Bronchial epithelial cell (primary cell): ENCODE results near the gene ZCCHC24. TPM values are rescaled to one million over a fixed set of nuclear protein-coding genes. Genes with fewer than 3 reads are reported as not detected.

Source experiments
- DNase-seq: peaks from one replicate; pipeline ENCODE4 v3.0.0-alpha.2; 2010; ENCODE audit warnings: low read depth
- FAIRE-seq: peaks from 2 replicates; lab custom pipeline; 2011; peaks lifted over from hg19 to GRCh38; lab: Jason Lieb, UNC
- H3K27me3 ChIP-seq: 2 replicates; pipeline ENCODE4 v1.5.1; 2011; ENCODE audit warnings: low read length; ENCODE audit not compliant: control insufficient read depth, insufficient read depth
- H3K36me3 ChIP-seq: 2 replicates; pipeline ENCODE4 v1.5.1; 2011; ENCODE audit warnings: low read length; ENCODE audit not compliant: control insufficient read depth, insufficient read depth
- H3K4me3 ChIP-seq: 2 replicates; pipeline ENCODE4 v1.5.1; 2011; ENCODE audit warnings: mild to moderate bottlenecking, low read depth, low read length, control low read depth
- CTCF ChIP-seq: IDR thresholded peaks from 2 replicates; pipeline ENCODE4 v1.5.1; 2011; ENCODE audit warnings: mild to moderate bottlenecking, moderate library complexity, low read length, control low read depth, inconsistent platforms; ENCODE audit not compliant: insufficient read depth, severe bottlenecking
- total RNA-seq: library from RNA; depleted of rRNA; stranded (reverse); fragments of >200 nt; gene quantifications from 2 replicates; pipeline ENCODE4 v1.2.1, GENCODE V29; 2014

ZCCHC24 gene
- total RNA-seq, 1 donor from 2014 or later: 0.53 TPM

- DNase-seq (no peak), FAIRE-seq (no peak)
- TF ChIP-seq CTCF: no peak
- peaks cover 3% of the 10 kb centered on the region for H3K27me3 ChIP-seq
- H3K36me3 ChIP-seq: no peaks in the 10 kb centered on the region
- no peak overlapping the region for H3K4me3 ChIP-seq
Measured at GRCh38 chr10:79490400-79491142, 45.1 kb upstream of the ZCCHC24 start.

GRCh38 chr10:79488870-79489269 is 43.4 kb upstream of the ZCCHC24 start:
- no peak overlapping the region for H3K4me3 ChIP-seq
- FAIRE-seq: no peak
- no peak for TF ChIP-seq CTCF
- no peaks in the 10 kb centered on the region for H3K27me3 ChIP-seq
- DNase-seq: no peak
- no peaks in the 10 kb centered on the region for H3K36me3 ChIP-seq

GRCh38 chr10:79488336-79488735 is 42.9 kb upstream of the ZCCHC24 start:
- peak; percentile 83 for DNase-seq
- FAIRE-seq: peak; percentile 28
- no peaks in the 10 kb centered on the region for H3K36me3 ChIP-seq
- H3K27me3 ChIP-seq: no peaks in the 10 kb centered on the region
- no peak for TF ChIP-seq CTCF
- no peak overlapping the region for H3K4me3 ChIP-seq

- H3K36me3 ChIP-seq: no peaks in the 10 kb centered on the region
- TF ChIP-seq CTCF: peak; percentile 71
- H3K27me3 ChIP-seq: no peaks in the 10 kb centered on the region
- DNase-seq (peak; percentile 53), FAIRE-seq (no peak)
- H3K4me3 ChIP-seq: no peak overlapping the region
Measured at GRCh38 chr10:79487296-79488194, 42.1 kb upstream of the ZCCHC24 start.

GRCh38 chr10:79484476-79484875 is 39.1 kb upstream of the ZCCHC24 start:
- FAIRE-seq: no peak

More at GRCh38 chr10:79484476-79484875, 39.1 kb upstream of the ZCCHC24 start:
- Histone ChIP-seq H3K4me3 (no peak overlapping the region), H3K36me3 (no peaks in the 10 kb centered on the region), H3K27me3 (no peaks in the 10 kb centered on the region)
- no peak for TF ChIP-seq CTCF
- DNase-seq: no peak
